OCI-LY1 (cell line): ENCODE measurements around the gene CACNA1E.

ENCODE experiments used
- H2AFZ ChIP-seq: fragments of 200-600 bp; sonication (generic), shearing (Covaris generic); 2 replicates; pipeline ENCODE4 v1.6.0; 2014; ENCODE audit warnings: antibody characterized with exemption, mild to moderate bottlenecking, low read length
- H3F3A ChIP-seq: fragments of 200-600 bp; sonication (generic), shearing (Covaris generic); 2 replicates; pipeline ENCODE4 v1.6.0; 2014; ENCODE audit warnings: mild to moderate bottlenecking, antibody characterized with exemption, low read length, moderate library complexity; ENCODE audit not compliant: insufficient read depth
- H3K27ac ChIP-seq: fragments of 200-600 bp; sonication (generic); 2 replicates; pipeline ENCODE4 v1.5.1; 2014; ENCODE audit warnings: low read length, mixed run types, mild to moderate bottlenecking, low read depth; ENCODE audit not compliant: poor library complexity, severe bottlenecking
- H3K27me3 ChIP-seq: fragments of 200-600 bp; sonication (generic); 2 replicates; pipeline ENCODE4 v1.6.0; 2014; ENCODE audit warnings: antibody characterized with exemption, mild to moderate bottlenecking, low read length, moderate library complexity; ENCODE audit not compliant: insufficient read depth
- H3K36me3 ChIP-seq: fragments of 200-600 bp; sonication (generic); 2 replicates; pipeline ENCODE4 v1.6.1; 2014; ENCODE audit warnings: mild to moderate bottlenecking, antibody characterized with exemption, low read length, moderate library complexity, mixed read lengths; ENCODE audit not compliant: insufficient read depth
- H3K4me1 ChIP-seq: fragments of 200-600 bp; sonication (generic); 2 replicates; pipeline ENCODE4 v1.5.1; 2014; ENCODE audit warnings: mild to moderate bottlenecking, low read length, moderate library complexity; ENCODE audit not compliant: insufficient read depth, severe bottlenecking
- H3K4me2 ChIP-seq: fragments of 200-600 bp; sonication (generic), shearing (Covaris generic); 2 replicates; pipeline ENCODE4 v1.6.1; 2014; ENCODE audit warnings: low read length
- H3K4me3 ChIP-seq: fragments of 200-600 bp; sonication (generic); 2 replicates; pipeline ENCODE4 v1.5.1; 2014; ENCODE audit warnings: low read length, low read depth, mild to moderate bottlenecking, mixed read lengths; ENCODE audit not compliant: poor library complexity, severe bottlenecking
- H3K79me2 ChIP-seq: fragments of 200-600 bp; shearing (Covaris generic); 2 replicates; pipeline ENCODE4 v1.6.1; 2016; ENCODE audit warnings: mixed run types, low read length, mixed read lengths; ENCODE audit not compliant: insufficient read depth
- H3K9ac ChIP-seq: fragments of 200-600 bp; sonication (generic), shearing (Covaris generic); 2 replicates; pipeline ENCODE4 v1.6.1; 2014; ENCODE audit warnings: mild to moderate bottlenecking, low read length, mixed read lengths
- H3K9me2 ChIP-seq: fragments of 200-600 bp; sonication (generic), shearing (Covaris generic); 2 replicates; pipeline ENCODE4 v1.6.1; 2014; ENCODE audit warnings: low read depth, mild to moderate bottlenecking, low read length, mixed read lengths
- H3K9me3 ChIP-seq: fragments of 200-600 bp; shearing (Covaris generic); 2 replicates; pipeline ENCODE4 v1.6.1; 2014; ENCODE audit warnings: low read length, mixed read lengths
- H4K20me1 ChIP-seq: fragments of 200-600 bp; sonication (generic), shearing (Covaris generic); 2 replicates; pipeline ENCODE4 v1.6.0; 2016; ENCODE audit warnings: mild to moderate bottlenecking, low read length; ENCODE audit not compliant: insufficient read depth
- CTCF ChIP-seq: fragments of 200-600 bp; sonication (generic), shearing (Covaris generic); IDR thresholded peaks from 2 replicates; pipeline ENCODE4 v1.5.1; 2017; ENCODE audit warnings: mild to moderate bottlenecking, antibody characterized with exemption, low read length, moderate library complexity, mixed read lengths
- EZH2 ChIP-seq: fragments of 200-600 bp; sonication (generic), shearing (Covaris generic); IDR thresholded peaks from 2 replicates; pipeline ENCODE4 v1.8.0; 2017; ENCODE audit warnings: borderline replicate concordance, mixed run types, mild to moderate bottlenecking, antibody characterized with exemption, low read length, moderate library complexity, mixed read lengths

Gene CACNA1E

GRCh38 chr1:181647314-181648035 is 164.2 kb downstream of the CACNA1E start:
- H3K9me3 ChIP-seq: no peaks in the 10 kb centered on the region
- no peak overlapping the region for H3K9ac ChIP-seq
- H3K79me2 ChIP-seq: no peaks in the 10 kb centered on the region
- no peaks in the 10 kb centered on the region for H3K36me3 ChIP-seq
- no peak overlapping the region for H3K4me2 ChIP-seq
- no peaks in the 10 kb centered on the region for H3K27me3 ChIP-seq
- no peak overlapping the region for H2AFZ ChIP-seq
- no peaks in the 10 kb centered on the region for H3F3A ChIP-seq
- H3K9me2 ChIP-seq: no peaks in the 10 kb centered on the region
- no peak overlapping the region for H3K4me3 ChIP-seq
- H4K20me1 ChIP-seq: no peaks in the 10 kb centered on the region
- no peaks in the 10 kb centered on the region for H3K4me1 ChIP-seq
- no peak overlapping the region for H3K27ac ChIP-seq
- TF ChIP-seq EZH2 (no peak), CTCF (no peak)

- no peak overlapping the region for H3K4me3 ChIP-seq
- no peak overlapping the region for H3K27ac ChIP-seq
- H3F3A ChIP-seq: no peaks in the 10 kb centered on the region
- H3K27me3 ChIP-seq: no peaks in the 10 kb centered on the region
- no peak overlapping the region for H3K4me2 ChIP-seq
- no peak for TF ChIP-seq CTCF
- no peak for TF ChIP-seq EZH2
- H3K79me2 ChIP-seq: no peaks in the 10 kb centered on the region
- no peak overlapping the region for H3K9ac ChIP-seq
- no peak overlapping the region for H2AFZ ChIP-seq
- no peaks in the 10 kb centered on the region for H4K20me1 ChIP-seq
- no peaks in the 10 kb centered on the region for H3K4me1 ChIP-seq
- H3K9me2 ChIP-seq: no peaks in the 10 kb centered on the region
- no peaks in the 10 kb centered on the region for H3K9me3 ChIP-seq
- H3K36me3 ChIP-seq: no peaks in the 10 kb centered on the region
Measured at GRCh38 chr1:181651276-181651675, 168.0 kb downstream of the CACNA1E start.

GRCh38 chr1:181655756-181656155 is 172.4 kb downstream of the CACNA1E start:
- Histone ChIP-seq H3K9ac (no peak overlapping the region), H3K79me2 (no peaks in the 10 kb centered on the region), H3K27me3 (no peaks in the 10 kb centered on the region), H2AFZ (no peak overlapping the region), H3K4me2 (no peak overlapping the region), H3K9me2 (no peaks in the 10 kb centered on the region), H3K4me3 (no peak overlapping the region), H3K36me3 (no peaks in the 10 kb centered on the region), H3F3A (no peaks in the 10 kb centered on the region), H3K27ac (no peak overlapping the region), H4K20me1 (no peaks in the 10 kb centered on the region), H3K4me1 (no peaks in the 10 kb centered on the region), H3K9me3 (no peaks in the 10 kb centered on the region)
- TF ChIP-seq EZH2: no peak
- TF ChIP-seq CTCF: no peak
